WTC11 (cell line): ENCODE measurements around the gene CATSPERB. TPM values are rescaled to one million over a fixed set of nuclear protein-coding genes. Genes with fewer than 3 reads are reported as not detected.

Experiments
- ATAC-seq: fragments of 200-7000 bp; cut with Tn5 transposase; 2 replicates; pipeline ENCODE4 v1.10.0; 2021; ENCODE audit warnings: mild to moderate bottlenecking, moderate library complexity
- CTCF ChIA-PET: fragments of 300-600 bp; sonication (Branson Sonifier 250); formaldehyde crosslinking; loops from one replicate; lab custom pipeline; 2021; ENCODE audit warnings: antibody characterized with exemption; lab: Charles Lee
- POLR2A ChIA-PET: fragments of 350-600 bp; sonication (Branson Sonifier 250); formaldehyde crosslinking; loops from one replicate; lab custom pipeline; 2021; ENCODE audit warnings: antibody characterized with exemption; lab: Charles Lee
- DNase-seq: peaks from one replicate; pipeline ENCODE4 v3.0.0; 2021; ENCODE audit warnings: low spot score
- H3K27ac Mint-ChIP-seq: 2 replicates; pipeline ENCODE4 v1.8.0; 2021; ENCODE audit warnings: mixed read lengths
- H3K27me3 Mint-ChIP-seq: 2 replicates; pipeline ENCODE4 v1.8.0; 2021; ENCODE audit warnings: low read depth, mild to moderate bottlenecking, moderate library complexity, mixed read lengths
- H3K36me3 Mint-ChIP-seq: 2 replicates; pipeline ENCODE4 v1.8.0; 2021; ENCODE audit warnings: mixed read lengths
- H3K4me1 Mint-ChIP-seq: 2 replicates; pipeline ENCODE4 v1.8.0; 2022; ENCODE audit warnings: mixed read lengths
- H3K4me3 Mint-ChIP-seq: 2 replicates; pipeline ENCODE4 v1.8.0; 2021; ENCODE audit warnings: mild to moderate bottlenecking, moderate library complexity, mixed read lengths
- H3K9me3 Mint-ChIP-seq: 2 replicates; pipeline ENCODE4 v1.8.0; 2021; ENCODE audit warnings: mixed read lengths
- ARID4B ChIP-seq: sonication (generic); formaldehyde crosslinking; IDR thresholded peaks from 2 replicates; pipeline ENCODE4 v1.8.0; 2023; ENCODE audit warnings: missing genetic modification reagents, mild to moderate bottlenecking, borderline replicate concordance
- CBFB ChIP-seq: sonication (generic); formaldehyde crosslinking; IDR thresholded peaks from 2 replicates; pipeline ENCODE4 v1.8.1; 2022; ENCODE audit warnings: mild to moderate bottlenecking, low read depth, missing genetic modification reagents
- CREB1 ChIP-seq: sonication (generic); formaldehyde crosslinking; IDR thresholded peaks from 2 replicates; pipeline ENCODE4 v1.8.0; 2023; ENCODE audit warnings: mild to moderate bottlenecking, missing genetic modification reagents
- E2F5 ChIP-seq: sonication (generic); formaldehyde crosslinking; IDR thresholded peaks from 2 replicates; pipeline ENCODE4 v1.8.1; 2022; ENCODE audit warnings: mild to moderate bottlenecking, moderate library complexity, missing genetic modification reagents
- ELF4 ChIP-seq: sonication (generic); formaldehyde crosslinking; IDR thresholded peaks from 2 replicates; pipeline ENCODE4 v1.8.1; 2022; ENCODE audit warnings: low read depth, mild to moderate bottlenecking, moderate library complexity, missing genetic modification reagents
- ETV6 ChIP-seq: sonication (generic); formaldehyde crosslinking; IDR thresholded peaks from 2 replicates; pipeline ENCODE4 v1.8.1; 2022; ENCODE audit warnings: mild to moderate bottlenecking, missing genetic modification reagents
- HMGXB4 ChIP-seq: sonication (generic); formaldehyde crosslinking; IDR thresholded peaks from 2 replicates; pipeline ENCODE4 v1.8.1; 2023; ENCODE audit warnings: mild to moderate bottlenecking, moderate library complexity, missing genetic modification reagents
- NR1H2 ChIP-seq: sonication (generic); formaldehyde crosslinking; IDR thresholded peaks from 2 replicates; pipeline ENCODE4 v1.9.0; 2021; ENCODE audit warnings: mild to moderate bottlenecking, moderate library complexity, missing genetic modification reagents
- SOX15 ChIP-seq: fragments of 250-450 bp; sonication (Bioruptor Pico); IDR thresholded peaks from 2 replicates; pipeline ENCODE4 v1.9.0; 2021; ENCODE audit warnings: mild to moderate bottlenecking
- SP1 ChIP-seq: sonication (generic); formaldehyde crosslinking; conservative IDR thresholded peaks from 2 replicates; pipeline ENCODE4 v1.8.1; 2022; ENCODE audit warnings: missing genetic modification reagents
- TP53 ChIP-seq: sonication (generic); formaldehyde crosslinking; IDR thresholded peaks from 2 replicates; pipeline ENCODE4 v1.8.1; 2023; ENCODE audit warnings: mild to moderate bottlenecking, missing genetic modification reagents
- ZNF263 ChIP-seq: sonication (generic); formaldehyde crosslinking; IDR thresholded peaks from 2 replicates; pipeline ENCODE4 v1.8.1; 2022; ENCODE audit warnings: low read depth, mild to moderate bottlenecking, moderate library complexity, missing genetic modification reagents
- ZNF396 ChIP-seq: fragments of 250-450 bp; sonication (Bioruptor Pico); IDR thresholded peaks from 2 replicates; pipeline ENCODE4 v1.8.0; 2021; ENCODE audit warnings: mild to moderate bottlenecking, moderate library complexity, borderline replicate concordance
- ZNF416 ChIP-seq: fragments of 250-450 bp; sonication (Bioruptor Pico); IDR thresholded peaks from 2 replicates; pipeline ENCODE4 v1.9.0; 2021; ENCODE audit warnings: mild to moderate bottlenecking, inconsistent platforms
- total RNA-seq: library from RNA; stranded (reverse); gene quantifications from 3 replicates; pipeline ENCODE4 v1.2.3, GENCODE V29; 2021
- TF ChIP-seq, protein P1 (sequence below): sonication (generic); formaldehyde crosslinking; IDR thresholded peaks from 2 replicates; pipeline ENCODE4 v1.8.1; 2023; ENCODE audit warnings: mild to moderate bottlenecking, missing genetic modification reagents, moderate library complexity
- TF ChIP-seq, protein P2 (sequence below): fragments of 250-450 bp; sonication (Bioruptor Pico); IDR thresholded peaks from 2 replicates; pipeline ENCODE4 v1.9.0; 2021; ENCODE audit warnings: mild to moderate bottlenecking
- TF ChIP-seq, protein P3 (sequence below): fragments of 250-450 bp; sonication (Bioruptor Pico); conservative IDR thresholded peaks from 2 replicates; pipeline ENCODE4 v1.9.0; 2021; ENCODE audit warnings: mild to moderate bottlenecking
- TF ChIP-seq, protein P4 (sequence below): sonication (generic); formaldehyde crosslinking; IDR thresholded peaks from 2 replicates; pipeline ENCODE4 v1.8.1; 2022; ENCODE audit warnings: low read depth, mild to moderate bottlenecking, moderate library complexity, missing genetic modification reagents, borderline replicate concordance
- TF ChIP-seq, protein P5 (sequence below): sonication (generic); formaldehyde crosslinking; IDR thresholded peaks from 2 replicates; pipeline ENCODE4 v1.8.0; 2023; ENCODE audit warnings: missing genetic modification reagents
- TF ChIP-seq, protein P6 (sequence below): sonication (generic); formaldehyde crosslinking; IDR thresholded peaks from 2 replicates; pipeline ENCODE4 v1.8.1; 2022; ENCODE audit warnings: mild to moderate bottlenecking, missing genetic modification reagents, moderate library complexity, borderline replicate concordance

Gene CATSPERB
- total RNA-seq, 1 experiment from 2014 or later, result 0.11 TPM

- DNase-seq (no peak), ATAC-seq (no peak)
- H3K27me3 Mint-ChIP-seq, result no peaks in the 10 kb centered on the region
- no peak overlapping the region for H3K27ac Mint-ChIP-seq
- no peaks in the 10 kb centered on the region for H3K4me1 Mint-ChIP-seq
- ChIA-PET POLR2A (interaction anchor here (0.6 kb wide), 1 partner anchor 15 kb away, joined by 4 read pairs; no protein-coding TSS in a partner anchor), CTCF (no interaction called here)
- H3K9me3 Mint-ChIP-seq, result no peaks in the 10 kb centered on the region
- TF ChIP-seq, protein P1, sequence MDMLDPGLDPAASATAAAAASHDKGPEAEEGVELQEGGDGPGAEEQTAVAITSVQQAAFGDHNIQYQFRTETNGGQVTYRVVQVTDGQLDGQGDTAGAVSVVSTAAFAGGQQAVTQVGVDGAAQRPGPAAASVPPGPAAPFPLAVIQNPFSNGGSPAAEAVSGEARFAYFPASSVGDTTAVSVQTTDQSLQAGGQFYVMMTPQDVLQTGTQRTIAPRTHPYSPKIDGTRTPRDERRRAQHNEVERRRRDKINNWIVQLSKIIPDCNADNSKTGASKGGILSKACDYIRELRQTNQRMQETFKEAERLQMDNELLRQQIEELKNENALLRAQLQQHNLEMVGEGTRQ (CRISPR knock-in tag), result no peak
- no peak for TF ChIP-seq ETV6 (CRISPR knock-in tag)
- TF ChIP-seq SOX15 (CRISPR knock-in tag), result no peak
- TF ChIP-seq, protein P2, sequence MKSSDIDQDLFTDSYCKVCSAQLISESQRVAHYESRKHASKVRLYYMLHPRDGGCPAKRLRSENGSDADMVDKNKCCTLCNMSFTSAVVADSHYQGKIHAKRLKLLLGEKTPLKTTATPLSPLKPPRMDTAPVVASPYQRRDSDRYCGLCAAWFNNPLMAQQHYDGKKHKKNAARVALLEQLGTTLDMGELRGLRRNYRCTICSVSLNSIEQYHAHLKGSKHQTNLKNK (CRISPR knock-in tag), result no peak
- no peak for TF ChIP-seq ZNF263 (CRISPR knock-in tag)
- no peak for TF ChIP-seq ZNF396 (CRISPR knock-in tag)
- TF ChIP-seq ZNF416, result no peak
- TF ChIP-seq, protein P3, sequence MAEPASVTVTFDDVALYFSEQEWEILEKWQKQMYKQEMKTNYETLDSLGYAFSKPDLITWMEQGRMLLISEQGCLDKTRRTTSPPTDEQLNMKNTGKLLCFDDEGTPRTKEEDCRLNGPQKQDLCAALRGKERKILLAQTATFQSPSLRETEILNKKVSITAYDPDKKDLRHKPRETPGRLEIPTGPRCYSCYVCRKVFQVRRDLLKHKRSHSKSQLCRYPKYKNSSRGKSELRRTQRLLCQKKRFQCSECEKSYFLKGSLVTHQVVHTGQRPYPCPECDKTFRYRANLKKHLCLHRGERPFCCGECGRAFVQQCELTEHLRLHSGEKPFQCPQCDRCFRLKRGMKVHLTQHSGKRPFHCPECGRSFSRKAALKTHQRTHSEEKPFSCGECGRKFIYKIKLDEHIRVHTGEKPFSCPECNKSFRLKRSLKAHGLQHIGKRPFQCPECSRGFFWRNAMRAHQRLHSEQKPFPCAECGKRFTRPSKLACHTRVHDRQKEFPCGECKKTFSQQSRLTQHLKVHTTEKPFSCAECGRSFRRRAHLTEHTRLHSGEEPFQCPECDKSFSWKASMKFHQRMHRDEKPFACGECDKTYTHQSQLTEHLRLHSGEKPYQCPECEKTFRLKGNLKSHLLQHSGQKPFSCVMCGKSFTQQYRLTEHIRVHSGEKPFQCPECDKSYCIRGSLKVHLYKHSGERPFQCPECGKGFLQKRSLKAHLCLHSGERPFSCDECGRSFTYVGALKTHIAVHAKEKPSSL (CRISPR knock-in tag), result no peak
- no peak for TF ChIP-seq E2F5
- TF ChIP-seq, protein P4, sequence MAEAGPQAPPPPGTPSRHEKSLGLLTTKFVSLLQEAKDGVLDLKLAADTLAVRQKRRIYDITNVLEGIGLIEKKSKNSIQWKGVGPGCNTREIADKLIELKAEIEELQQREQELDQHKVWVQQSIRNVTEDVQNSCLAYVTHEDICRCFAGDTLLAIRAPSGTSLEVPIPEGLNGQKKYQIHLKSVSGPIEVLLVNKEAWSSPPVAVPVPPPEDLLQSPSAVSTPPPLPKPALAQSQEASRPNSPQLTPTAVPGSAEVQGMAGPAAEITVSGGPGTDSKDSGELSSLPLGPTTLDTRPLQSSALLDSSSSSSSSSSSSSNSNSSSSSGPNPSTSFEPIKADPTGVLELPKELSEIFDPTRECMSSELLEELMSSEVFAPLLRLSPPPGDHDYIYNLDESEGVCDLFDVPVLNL (CRISPR knock-in tag), result no peak
- no peak for TF ChIP-seq CBFB (CRISPR knock-in tag)
- TF ChIP-seq, protein P5, sequence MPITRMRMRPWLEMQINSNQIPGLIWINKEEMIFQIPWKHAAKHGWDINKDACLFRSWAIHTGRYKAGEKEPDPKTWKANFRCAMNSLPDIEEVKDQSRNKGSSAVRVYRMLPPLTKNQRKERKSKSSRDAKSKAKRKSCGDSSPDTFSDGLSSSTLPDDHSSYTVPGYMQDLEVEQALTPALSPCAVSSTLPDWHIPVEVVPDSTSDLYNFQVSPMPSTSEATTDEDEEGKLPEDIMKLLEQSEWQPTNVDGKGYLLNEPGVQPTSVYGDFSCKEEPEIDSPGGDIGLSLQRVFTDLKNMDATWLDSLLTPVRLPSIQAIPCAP, result no peak
- TF ChIP-seq TP53, result no peak
- no peak overlapping the region for H3K4me3 Mint-ChIP-seq
- H3K36me3 Mint-ChIP-seq, result no peaks in the 10 kb centered on the region
These were observed 48.6 kb upstream of the CATSPERB start for GRCh38 chr14:91780452-91780851.

DNA sequence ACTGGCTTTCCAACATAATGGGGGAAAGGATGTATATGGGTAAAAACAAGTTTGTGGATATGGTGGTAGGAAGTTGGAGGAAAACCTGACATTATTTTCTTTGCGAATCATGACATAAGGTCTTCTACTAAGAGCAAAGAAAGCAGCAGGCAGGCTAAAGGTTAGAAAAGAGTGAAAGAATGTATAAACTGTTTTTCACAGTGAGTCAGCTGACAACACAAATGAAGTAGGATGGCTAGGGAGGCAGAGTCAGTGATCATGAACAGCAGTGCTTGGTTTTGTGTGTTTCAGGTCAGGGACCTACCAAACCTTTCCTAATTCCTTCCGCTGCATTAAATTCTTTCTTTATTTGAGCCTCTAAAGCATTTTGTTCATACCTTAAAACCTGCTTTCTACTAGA lies 46.3 kb upstream of the CATSPERB start:
- peaks cover 7% of the 10 kb centered on the region for H3K4me1 Mint-ChIP-seq
- H3K27ac Mint-ChIP-seq, result no peak overlapping the region
- CTCF ChIA-PET, result no interaction called here
- TF ChIP-seq HMGXB4 (CRISPR knock-in tag) (no peak), SP1 (CRISPR knock-in tag) (no peak), NR1H2 (CRISPR knock-in tag) (no peak), ARID4B (no peak), ZNF416 (no peak), CREB1 (CRISPR knock-in tag) (no peak), ELF4 (CRISPR knock-in tag) (no peak)
- TF ChIP-seq, protein P6, sequence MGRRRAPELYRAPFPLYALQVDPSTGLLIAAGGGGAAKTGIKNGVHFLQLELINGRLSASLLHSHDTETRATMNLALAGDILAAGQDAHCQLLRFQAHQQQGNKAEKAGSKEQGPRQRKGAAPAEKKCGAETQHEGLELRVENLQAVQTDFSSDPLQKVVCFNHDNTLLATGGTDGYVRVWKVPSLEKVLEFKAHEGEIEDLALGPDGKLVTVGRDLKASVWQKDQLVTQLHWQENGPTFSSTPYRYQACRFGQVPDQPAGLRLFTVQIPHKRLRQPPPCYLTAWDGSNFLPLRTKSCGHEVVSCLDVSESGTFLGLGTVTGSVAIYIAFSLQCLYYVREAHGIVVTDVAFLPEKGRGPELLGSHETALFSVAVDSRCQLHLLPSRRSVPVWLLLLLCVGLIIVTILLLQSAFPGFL, result no peak
- POLR2A ChIA-PET, result no interaction called here
- H3K4me3 Mint-ChIP-seq, result no peak overlapping the region
- DNase-seq, result no peak
- H3K27me3 Mint-ChIP-seq, result no peaks in the 10 kb centered on the region
- no peaks in the 10 kb centered on the region for H3K36me3 Mint-ChIP-seq
- ATAC-seq, result no peak
- H3K9me3 Mint-ChIP-seq, result no peaks in the 10 kb centered on the region
